Neural cell (in vitro differentiated cells): ENCODE results near the gene KIF5C. TPM values are rescaled to one million over a fixed set of nuclear protein-coding genes. Genes with fewer than 3 reads are reported as not detected.

ENCODE experiments used
- H2AFZ ChIP-seq: fragments of 200-600, 300-800 bp; sonication (generic), shearing (Covaris generic); 2 replicates; pipeline ENCODE4 v1.6.0; 2014; ENCODE audit warnings: low read depth, mild to moderate bottlenecking, antibody characterized with exemption, low read length, moderate library complexity
- H3F3A ChIP-seq: fragments of 200-600 bp; shearing (Covaris generic); 2 replicates; pipeline ENCODE4 v1.6.1; 2016; ENCODE audit warnings: mild to moderate bottlenecking, moderate library complexity, mixed read lengths, antibody characterized with exemption, low read length; ENCODE audit not compliant: insufficient read depth, poor library complexity, severe bottlenecking
- H3K27ac ChIP-seq: fragments of 200-600, 300-800 bp; sonication (generic), shearing (Covaris generic); 2 replicates; pipeline ENCODE4 v1.5.1; 2014; ENCODE audit warnings: mild to moderate bottlenecking, low read length, moderate library complexity
- H3K27me3 ChIP-seq: fragments of 300-800, 200-600 bp; sonication (generic), shearing (Covaris generic); 2 replicates; pipeline ENCODE4 v1.6.0; 2014; ENCODE audit warnings: mild to moderate bottlenecking, low read depth, low read length, moderate library complexity; ENCODE audit not compliant: insufficient read depth
- H3K36me3 ChIP-seq: fragments of 300-800, 200-600 bp; sonication (generic), shearing (Covaris generic); 2 replicates; pipeline ENCODE4 v1.5.1; 2014; ENCODE audit warnings: mild to moderate bottlenecking, antibody characterized with exemption, low read length, moderate library complexity; ENCODE audit not compliant: insufficient read depth
- H3K4me2 ChIP-seq: fragments of 300-800, 200-600 bp; sonication (generic), shearing (Covaris generic); 2 replicates; pipeline ENCODE4 v1.6.0; 2014; ENCODE audit warnings: mild to moderate bottlenecking, low read length
- H3K4me3 ChIP-seq: fragments of 300-800, 200-600 bp; sonication (generic), shearing (Covaris generic); 2 replicates; pipeline ENCODE4 v1.5.1; 2014; ENCODE audit warnings: mild to moderate bottlenecking, low read length, moderate library complexity
- H3K79me2 ChIP-seq: fragments of 200-600 bp; shearing (Covaris generic); replicated peaks from 2 replicates; pipeline ENCODE4 v1.6.0; 2014; ENCODE audit warnings: mild to moderate bottlenecking, low read length, moderate library complexity; ENCODE audit not compliant: insufficient read depth
- H3K9ac ChIP-seq: fragments of 300-800, 200-600 bp; sonication (generic), shearing (Covaris generic); 2 replicates; pipeline ENCODE4 v1.6.1; 2016; ENCODE audit warnings: mild to moderate bottlenecking, low read length, mixed read lengths
- H3K9me2 ChIP-seq: fragments of 200-600 bp; shearing (Covaris generic); 2 replicates; pipeline ENCODE4 v1.6.1; 2016; ENCODE audit warnings: mild to moderate bottlenecking, low read length, mixed read lengths; ENCODE audit not compliant: insufficient read depth
- H3K9me3 ChIP-seq: fragments of 200-600, 300-800 bp; sonication (generic), shearing (Covaris generic); 2 replicates; pipeline ENCODE4 v1.6.1; 2016; ENCODE audit warnings: mild to moderate bottlenecking, mixed run types, low read length, moderate library complexity, mixed read lengths
- H4K20me1 ChIP-seq: fragments of 200-600 bp; shearing (Covaris generic); 2 replicates; pipeline ENCODE4 v1.6.1; 2016; ENCODE audit warnings: mild to moderate bottlenecking, mixed run types; ENCODE audit not compliant: insufficient read depth
- CTCF ChIP-seq: fragments of 450-650 bp; IDR thresholded peaks from 2 replicates; pipeline ENCODE4 v1.5.1; 2014; ENCODE audit warnings: antibody characterized with exemption, mild to moderate bottlenecking, moderate library complexity; ENCODE audit not compliant: poor library complexity, severe bottlenecking
- EP300 ChIP-seq: fragments of 450-650 bp; conservative IDR thresholded peaks from 2 replicates; pipeline ENCODE4 v1.6.1; 2014; ENCODE audit warnings: antibody characterized with exemption, mild to moderate bottlenecking, moderate library complexity; ENCODE audit not compliant: poor library complexity, severe bottlenecking
- EZH2 ChIP-seq: fragments of 200-600, 300-800 bp; shearing (Covaris generic), sonication (generic); IDR thresholded peaks from 2 replicates; pipeline ENCODE4 v1.6.1; 2014; ENCODE audit warnings: antibody characterized with exemption, low read length, borderline replicate concordance, mild to moderate bottlenecking; ENCODE audit not compliant: insufficient read depth, poor library complexity, severe bottlenecking
- MXI1 ChIP-seq: fragments of 450-650 bp; conservative IDR thresholded peaks from 2 replicates; pipeline ENCODE4 v1.6.1; 2014; ENCODE audit warnings: antibody characterized with exemption, mild to moderate bottlenecking; ENCODE audit not compliant: poor library complexity, severe bottlenecking
- POLR2AphosphoS5 ChIP-seq: IDR thresholded peaks from 2 replicates; pipeline ENCODE4 v1.6.1; 2012
- RAD21 ChIP-seq: fragments of 450-650 bp; conservative IDR thresholded peaks from 2 replicates; pipeline ENCODE4 v1.6.1; 2014; ENCODE audit warnings: antibody characterized with exemption, mild to moderate bottlenecking, moderate library complexity
- REST ChIP-seq: IDR thresholded peaks from 2 replicates; pipeline ENCODE4 v1.6.1; 2012; ENCODE audit warnings: borderline replicate concordance
- SMC3 ChIP-seq: fragments of 450-650 bp; conservative IDR thresholded peaks from 2 replicates; pipeline ENCODE4 v1.6.1; 2014; ENCODE audit warnings: antibody characterized with exemption, mild to moderate bottlenecking, moderate library complexity; ENCODE audit not compliant: poor library complexity
- TAF1 ChIP-seq: IDR thresholded peaks from 2 replicates; pipeline ENCODE4 v1.6.1; 2012; ENCODE audit warnings: low read depth
- polyA plus RNA-seq: library from polyadenylated mRNA; depleted of rRNA; stranded (reverse); fragments of >200 nt; gene quantifications from 2 replicates; pipeline ENCODE4 v1.2.3, GENCODE V29; 2014

Gene KIF5C
- polyA plus RNA-seq, 1 donor from 2014 or later: 527 TPM

GRCh38 chr2:149018981-149019380, 144.0 kb downstream of the KIF5C start:
- Histone ChIP-seq H2AFZ (no peak overlapping the region), H3K36me3 (peaks cover 10% of the 10 kb centered on the region), H3K9me2 (no peaks in the 10 kb centered on the region), H3K4me2 (no peak overlapping the region), H3K4me3 (no peak overlapping the region), H3K9me3 (no peaks in the 10 kb centered on the region), H3K79me2 (no peaks in the 10 kb centered on the region), H3K27ac (no peak overlapping the region), H3K9ac (no peak overlapping the region), H3K27me3 (no peaks in the 10 kb centered on the region), H3F3A (no peaks in the 10 kb centered on the region), H4K20me1 (peaks cover 3% of the 10 kb centered on the region)
- TF ChIP-seq TAF1: no peak
- no peak for TF ChIP-seq CTCF
- TF ChIP-seq MXI1: no peak
- no peak for TF ChIP-seq EZH2
- no peak for TF ChIP-seq POLR2AphosphoS5
- no peak for TF ChIP-seq SMC3
- no peak for TF ChIP-seq EP300
- TF ChIP-seq REST: no peak
- TF ChIP-seq RAD21: no peak

GRCh38 chr2:149019768-149020167, 144.7 kb downstream of the KIF5C start:
- H3K9me2 ChIP-seq: no peaks in the 10 kb centered on the region
- no peaks in the 10 kb centered on the region for H3F3A ChIP-seq
- no peak for TF ChIP-seq EP300
- no peak for TF ChIP-seq MXI1
- no peak for TF ChIP-seq SMC3
- no peak for TF ChIP-seq RAD21
- no peak for TF ChIP-seq REST
- no peak for TF ChIP-seq POLR2AphosphoS5
- no peak for TF ChIP-seq TAF1
- TF ChIP-seq CTCF: no peak
- no peak for TF ChIP-seq EZH2
- no peak overlapping the region for H3K4me2 ChIP-seq
- H3K27me3 ChIP-seq: no peaks in the 10 kb centered on the region
- no peak overlapping the region for H2AFZ ChIP-seq
- H4K20me1 ChIP-seq: peaks cover 3% of the 10 kb centered on the region
- peaks cover 10% of the 10 kb centered on the region for H3K36me3 ChIP-seq
- no peak overlapping the region for H3K9ac ChIP-seq
- H3K27ac ChIP-seq: no peak overlapping the region
- no peaks in the 10 kb centered on the region for H3K9me3 ChIP-seq
- H3K79me2 ChIP-seq: no peaks in the 10 kb centered on the region
- H3K4me3 ChIP-seq: no peak overlapping the region
